ENCODE data around the gene RAP1GAP2.
"Not testable (repeated sequence)": the region's sequence is repeated elsewhere in the genome, so short reads cannot be mapped to it uniquely, and the experiment has no call there.

RAP1GAP2 gene

GRCh38 chr17:2814481-2815341 lies 18.5 kb downstream of the RAP1GAP2 start:
- peak; percentile 77 for DNase-seq (ENCODE audit: low read depth)

GRCh38 chr17:2815781-2816185 lies 19.5 kb downstream of the RAP1GAP2 start:
- DNase-seq (ENCODE audit: low read depth), result no peak

- DNase-seq (ENCODE audit: low read depth), result no peak
These were observed 20.4 kb downstream of the RAP1GAP2 start for GRCh38 chr17:2816688-2817087.

- DNase-seq (ENCODE audit: low read depth), result not testable (repeated sequence)
These were observed 23.1 kb downstream of the RAP1GAP2 start for GRCh38 chr17:2819294-2819693.

GRCh38 chr17:2819921-2820501 lies 23.8 kb downstream of the RAP1GAP2 start:
- DNase-seq (ENCODE audit: low read depth), result no peak

- no peak for DNase-seq (ENCODE audit: low read depth)
These were observed 25.6 kb downstream of the RAP1GAP2 start for GRCh38 chr17:2821868-2822267.

- no peak for DNase-seq (ENCODE audit: low read depth)
These were observed 26.1 kb downstream of the RAP1GAP2 start for GRCh38 chr17:2822358-2822757.

GRCh38 chr17:2825253-2825970 lies 29.2 kb downstream of the RAP1GAP2 start:
- DNase-seq (ENCODE audit: low read depth), result no peak

GRCh38 chr17:2828397-2829038 lies 32.3 kb downstream of the RAP1GAP2 start:
- peak; percentile 74 for DNase-seq (ENCODE audit: low read depth)

- DNase-seq (ENCODE audit: low read depth), result no peak
These were observed 34.4 kb downstream of the RAP1GAP2 start for GRCh38 chr17:2830678-2831077.

GRCh38 chr17:2835780-2836179 lies 39.5 kb downstream of the RAP1GAP2 start:
- DNase-seq (ENCODE audit: low read depth), result no peak

- DNase-seq (ENCODE audit: low read depth), result peak; percentile 31
These were observed 40.9 kb downstream of the RAP1GAP2 start for GRCh38 chr17:2837147-2837561.

GRCh38 chr17:2841606-2842005 lies 45.4 kb downstream of the RAP1GAP2 start:
- DNase-seq (ENCODE audit: low read depth), result no peak

GRCh38 chr17:2842464-2842863 lies 46.2 kb downstream of the RAP1GAP2 start:
- no peak for DNase-seq (ENCODE audit: low read depth)

GRCh38 chr17:2844416-2844815 lies 48.2 kb downstream of the RAP1GAP2 start:
- DNase-seq (ENCODE audit: low read depth), result no peak

- no peak for DNase-seq (ENCODE audit: low read depth)
These were observed 51.4 kb downstream of the RAP1GAP2 start for GRCh38 chr17:2847381-2848333.

- DNase-seq (ENCODE audit: low read depth), result no peak
These were observed 53.1 kb downstream of the RAP1GAP2 start for GRCh38 chr17:2849327-2849670.

GRCh38 chr17:2850991-2851390 lies 54.8 kb downstream of the RAP1GAP2 start:
- DNase-seq (ENCODE audit: low read depth), result no peak

- DNase-seq (ENCODE audit: low read depth), result no peak
These were observed 55.4 kb downstream of the RAP1GAP2 start for GRCh38 chr17:2851615-2852014.

- DNase-seq (ENCODE audit: low read depth), result no peak
These were observed 56.0 kb downstream of the RAP1GAP2 start for GRCh38 chr17:2852221-2852620.

GRCh38 chr17:2852729-2853282 lies 56.6 kb downstream of the RAP1GAP2 start:
- DNase-seq (ENCODE audit: low read depth), result no peak
